Activated naive CD8-positive, alpha-beta T cell treated with anti-CD3 and anti-CD28 coated beads, Interleukin-2, amount 50 U/mL, for 16 hours (primary cell): ENCODE results near the gene SLC22A12.

Experiments
- DNase-seq: peaks from one replicate; pipeline ENCODE4 v3.0.0-alpha.2; 2020; ENCODE audit warnings: low read depth, low spot score

Gene SLC22A12

GRCh38 chr11:64624883-64625481 is 34.0 kb downstream of the SLC22A12 start:
- DNase-seq, result no peak

GRCh38 chr11:64626637-64627036 is 35.6 kb downstream of the SLC22A12 start:
- DNase-seq, result no peak

- no peak for DNase-seq
Measured at GRCh38 chr11:64627371-64627770, 36.4 kb downstream of the SLC22A12 start.

- DNase-seq, result no peak
Measured at GRCh38 chr11:64628596-64628995, 37.6 kb downstream of the SLC22A12 start.

GRCh38 chr11:64629103-64629502 is 38.1 kb downstream of the SLC22A12 start:
- DNase-seq, result no peak

- DNase-seq, result no peak
Measured at GRCh38 chr11:64629796-64630562, 39.0 kb downstream of the SLC22A12 start.

GRCh38 chr11:64631675-64632074 is 40.7 kb downstream of the SLC22A12 start:
- DNase-seq, result no peak

GRCh38 chr11:64632237-64632636 is 41.2 kb downstream of the SLC22A12 start:
- no peak for DNase-seq

- no peak for DNase-seq
Measured at GRCh38 chr11:64632654-64633053, 41.6 kb downstream of the SLC22A12 start.

- no peak for DNase-seq
Measured at GRCh38 chr11:64633555-64634159, 42.6 kb downstream of the SLC22A12 start.

- no peak for DNase-seq
Measured at GRCh38 chr11:64637334-64638017, 46.5 kb downstream of the SLC22A12 start.

GRCh38 chr11:64638018-64638665 is 47.1 kb downstream of the SLC22A12 start:
- no peak for DNase-seq

GRCh38 chr11:64638829-64639228 is 47.8 kb downstream of the SLC22A12 start:
- no peak for DNase-seq

- DNase-seq, result no peak
Measured at GRCh38 chr11:64639885-64640284, 48.9 kb downstream of the SLC22A12 start.

GRCh38 chr11:64641596-64642417 is 50.8 kb downstream of the SLC22A12 start:
- DNase-seq, result no peak

- no peak for DNase-seq
Measured at GRCh38 chr11:64642418-64642735, 51.4 kb downstream of the SLC22A12 start.

GRCh38 chr11:64642871-64643255 is 51.8 kb downstream of the SLC22A12 start:
- DNase-seq, result no peak

- no peak for DNase-seq
Measured at GRCh38 chr11:64643256-64643881, 52.3 kb downstream of the SLC22A12 start.

GRCh38 chr11:64643920-64644646 is 53.1 kb downstream of the SLC22A12 start:
- DNase-seq, result no peak
